Stomach (tissue), 4 donors: ENCODE data around the gene PIM3.

Source experiments
- POLR2AphosphoS5 ChIP-seq, 3 donors: sonication (generic); formaldehyde crosslinking; IDR thresholded peaks; one replicate each; pipeline ENCODE4 v1.6.1; 2016; ENCODE audit warnings: antibody characterized with exemption in 3 of 3
- TF ChIP-seq, protein P1 (sequence below), 7 experiments: fragments of 450-650 bp in 4 of 7; fragments of 200-600 bp in 3 of 7; sonication (generic) in 3 of 7; IDR thresholded peaks; one replicate each; pipeline ENCODE4 v1.5.1; 2016 to 2019; ENCODE audit warnings: antibody characterized with exemption in 7 of 7, control low read depth in 2 of 7, mild to moderate bottlenecking in 1 of 7

DNA sequence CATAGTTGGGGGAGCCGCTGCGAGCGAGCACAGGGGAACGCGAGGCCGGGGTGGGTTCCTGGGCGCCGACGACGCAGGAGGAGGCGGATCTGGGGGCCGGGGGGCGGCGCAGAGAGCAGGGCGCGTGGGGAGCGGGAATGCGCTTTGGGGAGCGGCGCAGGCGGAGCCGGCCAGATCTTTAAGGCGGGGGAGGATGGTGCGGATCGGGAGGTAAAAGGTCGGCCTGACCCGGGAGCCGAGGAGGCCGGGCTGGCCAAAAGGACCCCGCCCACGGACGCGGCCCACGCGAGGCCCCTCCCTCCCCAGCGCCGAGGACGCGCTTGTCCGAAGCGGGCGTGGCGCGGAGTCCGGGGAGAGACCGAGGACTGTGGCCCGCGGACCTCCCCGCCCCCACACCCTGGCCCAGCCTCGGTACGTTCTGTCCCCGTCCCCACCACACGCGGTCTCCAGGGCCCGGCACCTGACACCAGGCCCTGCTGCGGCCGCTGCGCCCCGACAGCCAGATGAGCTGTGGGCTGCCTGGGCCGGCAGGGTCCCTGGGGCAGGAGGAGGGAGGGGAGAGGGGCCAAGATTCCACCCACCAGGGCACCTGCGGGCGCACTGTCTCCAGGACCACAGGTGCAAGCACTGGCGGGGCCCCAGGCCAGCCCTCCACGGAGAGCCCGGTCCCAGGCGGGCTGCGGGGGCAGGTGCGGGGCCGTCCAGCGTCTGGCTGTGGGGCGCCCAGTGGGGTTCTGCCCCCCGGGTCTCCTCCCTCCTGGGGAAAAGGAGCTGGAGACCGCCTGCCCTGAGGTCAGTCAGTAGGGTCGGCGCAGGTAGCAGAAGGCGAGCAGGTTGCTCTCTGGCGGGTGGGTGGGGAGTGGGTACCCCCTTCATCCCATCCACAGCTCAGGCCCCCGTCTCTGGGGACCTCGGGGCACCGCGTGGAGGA lies 10.9 kb downstream of the PIM3 start:
- TF ChIP-seq, protein P1, sequence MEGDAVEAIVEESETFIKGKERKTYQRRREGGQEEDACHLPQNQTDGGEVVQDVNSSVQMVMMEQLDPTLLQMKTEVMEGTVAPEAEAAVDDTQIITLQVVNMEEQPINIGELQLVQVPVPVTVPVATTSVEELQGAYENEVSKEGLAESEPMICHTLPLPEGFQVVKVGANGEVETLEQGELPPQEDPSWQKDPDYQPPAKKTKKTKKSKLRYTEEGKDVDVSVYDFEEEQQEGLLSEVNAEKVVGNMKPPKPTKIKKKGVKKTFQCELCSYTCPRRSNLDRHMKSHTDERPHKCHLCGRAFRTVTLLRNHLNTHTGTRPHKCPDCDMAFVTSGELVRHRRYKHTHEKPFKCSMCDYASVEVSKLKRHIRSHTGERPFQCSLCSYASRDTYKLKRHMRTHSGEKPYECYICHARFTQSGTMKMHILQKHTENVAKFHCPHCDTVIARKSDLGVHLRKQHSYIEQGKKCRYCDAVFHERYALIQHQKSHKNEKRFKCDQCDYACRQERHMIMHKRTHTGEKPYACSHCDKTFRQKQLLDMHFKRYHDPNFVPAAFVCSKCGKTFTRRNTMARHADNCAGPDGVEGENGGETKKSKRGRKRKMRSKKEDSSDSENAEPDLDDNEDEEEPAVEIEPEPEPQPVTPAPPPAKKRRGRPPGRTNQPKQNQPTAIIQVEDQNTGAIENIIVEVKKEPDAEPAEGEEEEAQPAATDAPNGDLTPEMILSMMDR (IDR thresholded peaks at IDR 0.05): no peak
- peak in 1 of 3 donors; percentile 86 for TF ChIP-seq POLR2AphosphoS5 (IDR thresholded peaks at IDR 0.05)
